PC-3 (cell line): ENCODE results near the gene CARTPT. TPM values are rescaled to one million over a fixed set of nuclear protein-coding genes. Genes with fewer than 3 reads are reported as not detected.

ENCODE experiments used
- ATAC-seq: fragments of 200-7000 bp; cut with Tn5 transposase; 2 replicates; pipeline ENCODE4 v1.9.1; 2020; ENCODE audit warnings: mild to moderate bottlenecking, moderate library complexity
- BruUV-seq: library from RNA; stranded (reverse); fragments of 400-500 nt; replicated peaks from 2 replicates; lab custom pipeline; 2021; lab: Mats Ljungman, UMichigan
- CTCF ChIA-PET: fragments of 300-600 bp; sonication (Branson Sonifier 250); formaldehyde crosslinking; loops from one replicate; lab custom pipeline; 2022; ENCODE audit warnings: antibody characterized with exemption; lab: Charles Lee
- POLR2A ChIA-PET: fragments of 300-600 bp; sonication (Branson Sonifier 250); formaldehyde crosslinking; loops from one replicate; lab custom pipeline; 2022; ENCODE audit warnings: antibody characterized with exemption; ENCODE audit not compliant: unreplicated experiment; lab: Charles Lee
- DNase-seq: peaks from one replicate; pipeline ENCODE4 v3.0.0-alpha.2; 2015
- H2AFZ ChIP-seq: fragments of 300-600 bp; sonication (generic); 2 replicates; pipeline ENCODE4 v1.6.0; 2016; ENCODE audit warnings: antibody characterized with exemption, low read length
- H3F3A ChIP-seq: fragments of 300-600 bp; sonication (generic); one replicate; pipeline ENCODE4 v1.6.0; 2017; ENCODE audit warnings: antibody characterized with exemption, low read length, control low read depth, mild to moderate bottlenecking; ENCODE audit not compliant: unreplicated experiment
- H3K27ac ChIP-seq: fragments of 300-600 bp; sonication (generic); 2 replicates; pipeline ENCODE4 v1.5.1; 2016; ENCODE audit warnings: mild to moderate bottlenecking, low read length
- H3K27me3 ChIP-seq: fragments of 300-600 bp; sonication (generic); 2 replicates; pipeline ENCODE4 v1.6.1; 2016; ENCODE audit warnings: low read length, mixed read lengths
- H3K36me3 ChIP-seq: fragments of 300-600 bp; sonication (generic); 2 replicates; pipeline ENCODE4 v1.6.1; 2016; ENCODE audit warnings: low read depth, mixed run types, low read length, mixed read lengths
- H3K4me1 ChIP-seq: fragments of 300-600 bp; sonication (generic); 2 replicates; pipeline ENCODE4 v1.5.1; 2016; ENCODE audit warnings: low read length; ENCODE audit not compliant: insufficient read depth
- H3K4me2 ChIP-seq: fragments of 300-600 bp; sonication (generic); 2 replicates; pipeline ENCODE4 v1.6.0; 2016; ENCODE audit warnings: low read length
- H3K4me3 ChIP-seq: fragments of 300-600 bp; sonication (generic); 2 replicates; pipeline ENCODE4 v1.5.1; 2016; ENCODE audit warnings: mild to moderate bottlenecking, low read length, mixed read lengths
- H3K79me2 ChIP-seq: fragments of 300-600 bp; sonication (generic); 2 replicates; pipeline ENCODE4 v1.6.1; 2017; ENCODE audit warnings: low read length, mixed read lengths
- H3K9ac ChIP-seq: fragments of 300-600 bp; sonication (generic); 2 replicates; pipeline ENCODE4 v1.6.0; 2016; ENCODE audit warnings: mild to moderate bottlenecking, low read length
- H3K9me2 ChIP-seq: fragments of 300-600 bp; sonication (generic); replicated peaks from 2 replicates; pipeline ENCODE4 v1.6.1; 2016; ENCODE audit warnings: mixed run types, low read length, mixed read lengths
- H3K9me3 ChIP-seq: fragments of 300-600 bp; sonication (generic); 2 replicates; pipeline ENCODE4 v1.6.1; 2016; ENCODE audit warnings: low read length, mixed read lengths
- H4K20me1 ChIP-seq: fragments of 300-600 bp; sonication (generic); 2 replicates; pipeline ENCODE4 v1.6.1; 2016; ENCODE audit warnings: low read length, mixed read lengths
- CTCF ChIP-seq: fragments of 300-600 bp; sonication (generic); conservative IDR thresholded peaks from 2 replicates; pipeline ENCODE4 v1.5.1; 2017; ENCODE audit warnings: antibody characterized with exemption, low read depth, mild to moderate bottlenecking, low read length
- EZH2 ChIP-seq: fragments of 300-600 bp; sonication (generic); IDR thresholded peaks from one replicate; pipeline ENCODE4 v1.6.1; 2017; ENCODE audit warnings: antibody characterized with exemption, mild to moderate bottlenecking, low read length; ENCODE audit not compliant: unreplicated experiment
- EZH2phosphoT487 ChIP-seq: fragments of 300-600 bp; sonication (generic); IDR thresholded peaks from 2 replicates; pipeline ENCODE4 v1.6.1; 2018; ENCODE audit warnings: mild to moderate bottlenecking, antibody characterized with exemption, low read length, borderline replicate concordance
- intact Hi-C: fragments of 100-400 bp; cut with micrococcal nuclease; formaldehyde crosslinking; loops from 2 replicates; pipeline ENCODE4 v1.9.0; 2023
- total RNA-seq: library from RNA; depleted of rRNA; stranded (reverse); fragments of >200 nt; gene quantifications from 2 replicates; pipeline ENCODE4 v1.2.3, GENCODE V29; 2014

Gene CARTPT
- total RNA-seq, 1 experiment from 2014 or later = not detected

- Histone ChIP-seq H4K20me1 (no peaks in the 10 kb centered on the region), H3K9me3 (no peaks in the 10 kb centered on the region), H3K4me1 (no peaks in the 10 kb centered on the region), H2AFZ (no peak overlapping the region), H3K4me3 (no peak overlapping the region), H3K79me2 (no peaks in the 10 kb centered on the region), H3F3A (no peaks in the 10 kb centered on the region), H3K9me2 (no peaks in the 10 kb centered on the region), H3K27ac (no peak overlapping the region), H3K27me3 (no peaks in the 10 kb centered on the region), H3K36me3 (no peaks in the 10 kb centered on the region), H3K4me2 (no peak overlapping the region), H3K9ac (no peak overlapping the region)
- TF ChIP-seq EZH2 = no peak
- no peak for TF ChIP-seq CTCF
- TF ChIP-seq EZH2phosphoT487 = no peak
- ChIA-PET CTCF (no interaction called here), POLR2A (no interaction called here)
- DNase-seq (no peak), ATAC-seq (no peak)
- no TSS peak for BruUV-seq
- intact Hi-C loops = no loop called here
Observed at GRCh38 chr5:71743155-71743554, 24.1 kb downstream of the CARTPT start.

GRCh38 chr5:71744009-71744790 lies 25.1 kb downstream of the CARTPT start:
- DNase-seq (no peak), ATAC-seq (no peak)
- H3K27ac ChIP-seq = no peak overlapping the region
- H3K9ac ChIP-seq = no peak overlapping the region
- H3K4me3 ChIP-seq = no peak overlapping the region
- POLR2A ChIA-PET = no interaction called here
- CTCF ChIA-PET = no interaction called here
- no peak overlapping the region for H2AFZ ChIP-seq
- H3F3A ChIP-seq = no peaks in the 10 kb centered on the region
- TF ChIP-seq EZH2phosphoT487 = no peak
- no peaks in the 10 kb centered on the region for H3K4me1 ChIP-seq
- no peaks in the 10 kb centered on the region for H3K27me3 ChIP-seq
- no peaks in the 10 kb centered on the region for H3K36me3 ChIP-seq
- no peaks in the 10 kb centered on the region for H3K79me2 ChIP-seq
- H3K9me2 ChIP-seq = no peaks in the 10 kb centered on the region
- H3K9me3 ChIP-seq = no peaks in the 10 kb centered on the region
- no TSS peak for BruUV-seq
- no peak overlapping the region for H3K4me2 ChIP-seq
- no peaks in the 10 kb centered on the region for H4K20me1 ChIP-seq
- intact Hi-C loops = no loop called here

GRCh38 chr5:71747182-71747581 lies 28.1 kb downstream of the CARTPT start:
- no peak overlapping the region for H2AFZ ChIP-seq

More at GRCh38 chr5:71747182-71747581, 28.1 kb downstream of the CARTPT start:
- ATAC-seq (no peak), DNase-seq (no peak)
- TF ChIP-seq EZH2phosphoT487 (no peak), CTCF (no peak), EZH2 (no peak)
- H4K20me1 ChIP-seq = no peaks in the 10 kb centered on the region
- H3K36me3 ChIP-seq = no peaks in the 10 kb centered on the region
- CTCF ChIA-PET = no interaction called here
- H3F3A ChIP-seq = no peaks in the 10 kb centered on the region
- H3K27me3 ChIP-seq = no peaks in the 10 kb centered on the region
- H3K79me2 ChIP-seq = no peaks in the 10 kb centered on the region
- no peak overlapping the region for H3K9ac ChIP-seq
- intact Hi-C loops = no loop called here
- H3K27ac ChIP-seq = no peak overlapping the region
- no TSS peak for BruUV-seq
- no peaks in the 10 kb centered on the region for H3K9me3 ChIP-seq
- POLR2A ChIA-PET = no interaction called here
- no peak overlapping the region for H3K4me2 ChIP-seq
- no peaks in the 10 kb centered on the region for H3K9me2 ChIP-seq
- no peak overlapping the region for H3K4me3 ChIP-seq
- peaks cover 8% of the 10 kb centered on the region for H3K4me1 ChIP-seq
